AG04450 (cell line): ENCODE results near the gene MGAT4B. TPM values are rescaled to one million over a fixed set of nuclear protein-coding genes. Genes with fewer than 3 reads are reported as not detected.
A peak's percentile ranks its signal among the peaks of the same experiment; 100 is the strongest.

Source experiments
- CTCF ChIA-PET: fragments of 300-600, 350-600 bp; formaldehyde crosslinking; extraction: SDS; loops from one replicate; lab custom pipeline; 2022; ENCODE audit warnings: antibody characterized with exemption, inconsistent platforms; lab: Charles Lee
- POLR2A ChIA-PET: fragments of 350-600 bp; formaldehyde crosslinking; extraction: SDS; loops from one replicate; lab custom pipeline; 2021; ENCODE audit warnings: antibody characterized with exemption, inconsistent platforms; lab: Yijun Ruan, JAX
- DNase-seq: peaks from one replicate; pipeline ENCODE4 v3.0.0-alpha.2; 2011; ENCODE audit warnings: low read depth, low spot score
- H3K27ac ChIP-seq: one replicate; pipeline ENCODE4 v1.5.1; 2012; ENCODE audit warnings: low read depth, low read length, control low read depth
- H3K27me3 ChIP-seq: one replicate; pipeline ENCODE4 v1.6.0; 2012; ENCODE audit warnings: low read length; ENCODE audit not compliant: control insufficient read depth, insufficient read depth
- H3K4me3 ChIP-seq: 2 replicates; pipeline ENCODE4 v1.5.1; 2011; ENCODE audit warnings: mild to moderate bottlenecking, low read depth, low read length, control low read depth
- H3K9me3 ChIP-seq: 2 replicates; pipeline ENCODE4 v1.5.1; 2012; ENCODE audit warnings: low read length; ENCODE audit not compliant: control insufficient read depth, insufficient read depth
- polyA plus RNA-seq: library from polyadenylated mRNA; depleted of rRNA; stranded (reverse); fragments of >200 nt; gene quantifications from 2 replicates; pipeline ENCODE4 v1.2.3, GENCODE V29; 2011
- TF ChIP-seq, protein P1 (sequence below): IDR thresholded peaks from 2 replicates; pipeline ENCODE4 v1.5.1; 2011; ENCODE audit warnings: low read depth, low read length, control low read depth, inconsistent platforms

MGAT4B gene
- polyA plus RNA-seq, 1 experiment: 102 TPM

DNA sequence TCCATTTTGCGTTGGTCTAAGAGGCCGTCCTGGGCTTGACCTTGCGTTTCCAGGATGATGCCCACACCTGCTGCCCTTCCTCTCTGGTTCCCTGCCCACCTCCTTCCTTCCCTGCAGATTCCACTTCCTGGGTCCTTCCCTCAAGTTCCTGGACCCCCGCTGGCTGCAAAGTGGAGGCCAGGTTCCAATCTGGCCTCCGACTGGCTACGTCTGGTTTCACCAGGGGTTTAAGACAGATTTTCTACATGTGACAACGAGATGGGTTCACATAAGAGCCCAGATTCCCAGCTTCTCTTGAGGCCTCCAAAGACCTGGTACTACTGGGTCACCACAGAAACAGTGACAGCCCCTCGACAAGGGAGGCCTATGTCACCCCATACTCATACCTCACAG is 2.1 kb downstream of the MGAT4B start:
- H3K27me3 ChIP-seq: no peaks in the 10 kb centered on the region
- CTCF ChIA-PET: interaction anchor here (0.6 kb wide), 1 partner anchor 9 kb away, joined by 3 read pairs; no protein-coding TSS in a partner anchor
- POLR2A ChIA-PET: no interaction called here
- no peaks in the 10 kb centered on the region; the same call in 1 of the 2 replicates for H3K9me3 ChIP-seq
- TF ChIP-seq, protein P1, sequence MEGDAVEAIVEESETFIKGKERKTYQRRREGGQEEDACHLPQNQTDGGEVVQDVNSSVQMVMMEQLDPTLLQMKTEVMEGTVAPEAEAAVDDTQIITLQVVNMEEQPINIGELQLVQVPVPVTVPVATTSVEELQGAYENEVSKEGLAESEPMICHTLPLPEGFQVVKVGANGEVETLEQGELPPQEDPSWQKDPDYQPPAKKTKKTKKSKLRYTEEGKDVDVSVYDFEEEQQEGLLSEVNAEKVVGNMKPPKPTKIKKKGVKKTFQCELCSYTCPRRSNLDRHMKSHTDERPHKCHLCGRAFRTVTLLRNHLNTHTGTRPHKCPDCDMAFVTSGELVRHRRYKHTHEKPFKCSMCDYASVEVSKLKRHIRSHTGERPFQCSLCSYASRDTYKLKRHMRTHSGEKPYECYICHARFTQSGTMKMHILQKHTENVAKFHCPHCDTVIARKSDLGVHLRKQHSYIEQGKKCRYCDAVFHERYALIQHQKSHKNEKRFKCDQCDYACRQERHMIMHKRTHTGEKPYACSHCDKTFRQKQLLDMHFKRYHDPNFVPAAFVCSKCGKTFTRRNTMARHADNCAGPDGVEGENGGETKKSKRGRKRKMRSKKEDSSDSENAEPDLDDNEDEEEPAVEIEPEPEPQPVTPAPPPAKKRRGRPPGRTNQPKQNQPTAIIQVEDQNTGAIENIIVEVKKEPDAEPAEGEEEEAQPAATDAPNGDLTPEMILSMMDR: no peak
- no peak for DNase-seq
- no peak overlapping the region for H3K27ac ChIP-seq
- peak overlapping the region; percentile 77 for H3K4me3 ChIP-seq

DNA sequence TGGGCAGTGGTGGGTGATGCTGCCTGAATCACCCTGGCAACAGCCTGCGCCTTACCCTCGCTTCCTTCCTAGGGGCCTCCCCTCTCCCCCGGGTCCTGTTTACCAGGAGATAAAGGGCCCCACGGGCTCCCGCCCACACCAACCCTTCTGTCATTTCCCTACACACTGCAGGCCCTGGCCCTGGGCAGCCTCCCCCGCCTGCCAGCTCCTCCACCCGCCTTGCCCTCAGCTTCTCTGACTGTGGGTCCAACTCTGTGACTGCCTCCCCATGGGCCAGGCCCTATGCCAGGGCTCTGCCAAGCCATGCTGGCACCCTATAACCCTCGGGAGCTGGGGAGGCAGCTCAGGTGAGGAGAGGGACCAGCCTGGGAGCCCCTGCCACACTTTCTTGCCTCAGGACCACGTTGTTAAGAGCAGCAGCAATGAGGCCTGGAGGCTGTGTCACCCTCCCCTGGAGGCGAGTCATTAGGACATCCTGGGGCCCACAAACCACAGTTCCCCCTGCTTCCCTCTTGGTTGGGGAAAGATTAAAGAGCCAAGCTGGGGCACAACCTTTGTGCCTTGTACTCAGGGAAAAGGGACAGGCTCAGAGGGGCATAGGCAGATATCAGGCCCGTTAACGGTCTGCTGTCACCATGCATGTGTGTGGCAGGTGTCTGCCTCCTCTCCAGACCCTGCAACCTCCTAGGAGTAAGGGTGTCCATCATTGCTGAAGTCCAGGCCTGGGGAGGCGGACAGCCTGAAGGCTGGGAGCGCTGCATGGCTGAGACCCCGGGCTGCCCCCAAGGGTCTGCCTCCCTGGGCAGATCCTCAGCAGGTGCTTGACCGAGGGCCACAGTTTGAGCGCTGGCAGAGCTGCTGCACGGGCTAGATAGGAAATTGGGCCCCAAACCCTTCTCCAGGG is 2.8 kb downstream of the MGAT4B start:
- TF ChIP-seq, protein P1: no peak
- Histone ChIP-seq H3K9me3 (no peaks in the 10 kb centered on the region; the same call in 1 of the 2 replicates), H3K27ac (peak overlapping the region; percentile 21), H3K4me3 (peak overlapping the region; percentile 25), H3K27me3 (no peaks in the 10 kb centered on the region)
- ChIA-PET CTCF (interaction anchor here (0.6 kb wide), 1 partner anchor 8 kb away, joined by 3 read pairs; no protein-coding TSS in a partner anchor), POLR2A (no interaction called here)
- no peak for DNase-seq

GRCh38 chr5:179802950-179803562 is 3.6 kb downstream of the MGAT4B start:
- CTCF ChIA-PET: interaction anchor here (0.9 kb wide), 1 partner anchor 87 kb away, joined by 3 read pairs; no protein-coding TSS in a partner anchor
- Histone ChIP-seq H3K27ac (no peak overlapping the region), H3K4me3 (no peak overlapping the region), H3K27me3 (no peaks in the 10 kb centered on the region), H3K9me3 (no peaks in the 10 kb centered on the region; the same call in 1 of the 2 replicates)
- DNase-seq: no peak
- POLR2A ChIA-PET: no interaction called here
- TF ChIP-seq, protein P1: no peak

DNA sequence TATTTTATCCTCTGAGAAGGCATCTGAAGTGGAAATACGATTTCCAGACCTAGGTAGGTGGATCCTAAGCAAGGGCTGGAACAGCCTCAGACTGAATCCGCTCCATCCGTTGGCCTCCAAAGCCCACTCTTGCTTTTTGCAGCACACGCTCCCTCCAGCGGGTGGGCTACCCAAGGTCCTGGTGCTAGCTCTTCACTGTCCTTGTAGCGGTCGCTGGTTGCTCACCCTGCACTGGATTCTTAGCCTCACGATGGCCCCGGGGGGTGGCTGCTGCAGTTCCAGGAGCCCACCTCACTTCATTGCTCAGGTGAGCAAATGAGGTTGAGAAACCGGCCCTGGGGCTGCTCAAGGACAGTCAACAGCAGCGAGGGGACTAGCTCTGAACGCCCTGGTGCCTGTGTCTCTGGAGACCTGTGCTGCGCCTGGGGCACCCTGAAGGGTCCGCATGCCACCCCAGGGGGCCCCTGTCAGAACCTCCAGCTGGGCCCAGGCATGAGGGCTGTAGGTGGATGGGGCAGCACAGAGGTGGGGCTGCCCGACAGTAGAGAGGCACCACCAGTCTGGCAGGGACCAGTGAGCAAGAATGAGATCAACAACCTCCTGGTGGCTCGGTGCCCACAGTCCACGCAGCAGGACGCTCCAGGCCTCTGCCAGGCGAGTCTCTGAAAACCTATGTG is 4.3 kb downstream of the MGAT4B start:
- no peaks in the 10 kb centered on the region; the same call in 1 of the 2 replicates for H3K9me3 ChIP-seq
- CTCF ChIA-PET: interaction anchor here (0.5 to 1.2 kb wide), 8 partner anchors 10 to 86 kb away, joined by 3 to 8 read pairs (median 4); no protein-coding TSS in a partner anchor
- DNase-seq: no peak
- TF ChIP-seq, protein P1: no peak
- H3K27me3 ChIP-seq: no peaks in the 10 kb centered on the region
- no peak overlapping the region for H3K27ac ChIP-seq
- no peak overlapping the region for H3K4me3 ChIP-seq
- POLR2A ChIA-PET: no interaction called here
